ENCODE results near the gene PP2D1. TPM values are rescaled to one million over a fixed set of nuclear protein-coding genes. Genes with fewer than 3 reads are reported as not detected.

Gene PP2D1
- total RNA-seq, 1 experiment from 2014 or later = not detected

DNA sequence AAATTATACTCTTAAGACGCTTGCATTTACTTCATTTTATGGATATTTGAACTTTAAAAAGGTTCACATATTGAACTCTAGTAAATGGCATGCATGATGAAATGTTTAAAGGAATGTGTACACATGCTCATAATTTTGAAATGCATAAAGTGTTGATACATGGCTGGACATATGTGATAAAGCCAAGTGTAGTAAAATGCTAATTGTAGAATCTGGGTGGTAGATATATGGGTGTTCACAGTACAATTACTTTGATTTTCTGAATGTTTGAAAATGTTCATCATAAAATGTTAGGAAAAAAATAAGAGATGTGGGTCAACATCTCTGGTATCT is 73.8 kb downstream of the PP2D1 start:
- in situ Hi-C loops (cut with HindIII; ENCODE audit: low pct_unique_long_range_greater_than_20kb, low sequenced_read_pairs) = no loop called here
- Histone ChIP-seq H3K27ac (ENCODE audit: low read length) (no peak overlapping the region), H3K9me3 (ENCODE audit: control insufficient read depth, insufficient read depth, low read depth, low read length) (no peaks in the 10 kb centered on the region), H3K36me3 (ENCODE audit: control insufficient read depth, insufficient read depth, low read length) (no peaks in the 10 kb centered on the region), H3K4me1 (ENCODE audit: control insufficient read depth, insufficient read depth, low read length) (no peaks in the 10 kb centered on the region), H3K4me3 (ENCODE audit: low read depth in 2 of 2, low read length in 2 of 2) (no peak overlapping the region), H3K27me3 (ENCODE audit: control insufficient read depth, insufficient read depth, low read length) (no peaks in the 10 kb centered on the region)
- ATAC-seq (no peak), DNase-seq (ENCODE audit: low read depth, low spot score) (no peak)
- intact Hi-C loops (cut with micrococcal nuclease; ENCODE audit: unreplicated experiment) = no loop called here
- BruUV-seq (replicated peaks) = no TSS peak
- CTCF ChIA-PET = no interaction called here
- POLR2A ChIA-PET = no interaction called here
- TF ChIP-seq SIN3A (IDR thresholded peaks at IDR 0.05; ENCODE audit: borderline replicate concordance, insufficient read depth, low read depth, low read length) (no peak), CTCF (IDR thresholded peaks at IDR 0.05) (no peak), POLR2AphosphoS5 (IDR thresholded peaks at IDR 0.05; ENCODE audit: low read depth, low read length) (no peak), TCF7L2 (IDR thresholded peaks at IDR 0.05; ENCODE audit: low read depth, low read length) (no peak)
- TF ChIP-seq, protein P1, sequence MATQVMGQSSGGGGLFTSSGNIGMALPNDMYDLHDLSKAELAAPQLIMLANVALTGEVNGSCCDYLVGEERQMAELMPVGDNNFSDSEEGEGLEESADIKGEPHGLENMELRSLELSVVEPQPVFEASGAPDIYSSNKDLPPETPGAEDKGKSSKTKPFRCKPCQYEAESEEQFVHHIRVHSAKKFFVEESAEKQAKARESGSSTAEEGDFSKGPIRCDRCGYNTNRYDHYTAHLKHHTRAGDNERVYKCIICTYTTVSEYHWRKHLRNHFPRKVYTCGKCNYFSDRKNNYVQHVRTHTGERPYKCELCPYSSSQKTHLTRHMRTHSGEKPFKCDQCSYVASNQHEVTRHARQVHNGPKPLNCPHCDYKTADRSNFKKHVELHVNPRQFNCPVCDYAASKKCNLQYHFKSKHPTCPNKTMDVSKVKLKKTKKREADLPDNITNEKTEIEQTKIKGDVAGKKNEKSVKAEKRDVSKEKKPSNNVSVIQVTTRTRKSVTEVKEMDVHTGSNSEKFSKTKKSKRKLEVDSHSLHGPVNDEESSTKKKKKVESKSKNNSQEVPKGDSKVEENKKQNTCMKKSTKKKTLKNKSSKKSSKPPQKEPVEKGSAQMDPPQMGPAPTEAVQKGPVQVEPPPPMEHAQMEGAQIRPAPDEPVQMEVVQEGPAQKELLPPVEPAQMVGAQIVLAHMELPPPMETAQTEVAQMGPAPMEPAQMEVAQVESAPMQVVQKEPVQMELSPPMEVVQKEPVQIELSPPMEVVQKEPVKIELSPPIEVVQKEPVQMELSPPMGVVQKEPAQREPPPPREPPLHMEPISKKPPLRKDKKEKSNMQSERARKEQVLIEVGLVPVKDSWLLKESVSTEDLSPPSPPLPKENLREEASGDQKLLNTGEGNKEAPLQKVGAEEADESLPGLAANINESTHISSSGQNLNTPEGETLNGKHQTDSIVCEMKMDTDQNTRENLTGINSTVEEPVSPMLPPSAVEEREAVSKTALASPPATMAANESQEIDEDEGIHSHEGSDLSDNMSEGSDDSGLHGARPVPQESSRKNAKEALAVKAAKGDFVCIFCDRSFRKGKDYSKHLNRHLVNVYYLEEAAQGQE (IDR thresholded peaks at IDR 0.05; ENCODE audit: insufficient read depth in 1 of 2, low read depth in 2 of 2, low read length in 1 of 2) = no peak

DNA sequence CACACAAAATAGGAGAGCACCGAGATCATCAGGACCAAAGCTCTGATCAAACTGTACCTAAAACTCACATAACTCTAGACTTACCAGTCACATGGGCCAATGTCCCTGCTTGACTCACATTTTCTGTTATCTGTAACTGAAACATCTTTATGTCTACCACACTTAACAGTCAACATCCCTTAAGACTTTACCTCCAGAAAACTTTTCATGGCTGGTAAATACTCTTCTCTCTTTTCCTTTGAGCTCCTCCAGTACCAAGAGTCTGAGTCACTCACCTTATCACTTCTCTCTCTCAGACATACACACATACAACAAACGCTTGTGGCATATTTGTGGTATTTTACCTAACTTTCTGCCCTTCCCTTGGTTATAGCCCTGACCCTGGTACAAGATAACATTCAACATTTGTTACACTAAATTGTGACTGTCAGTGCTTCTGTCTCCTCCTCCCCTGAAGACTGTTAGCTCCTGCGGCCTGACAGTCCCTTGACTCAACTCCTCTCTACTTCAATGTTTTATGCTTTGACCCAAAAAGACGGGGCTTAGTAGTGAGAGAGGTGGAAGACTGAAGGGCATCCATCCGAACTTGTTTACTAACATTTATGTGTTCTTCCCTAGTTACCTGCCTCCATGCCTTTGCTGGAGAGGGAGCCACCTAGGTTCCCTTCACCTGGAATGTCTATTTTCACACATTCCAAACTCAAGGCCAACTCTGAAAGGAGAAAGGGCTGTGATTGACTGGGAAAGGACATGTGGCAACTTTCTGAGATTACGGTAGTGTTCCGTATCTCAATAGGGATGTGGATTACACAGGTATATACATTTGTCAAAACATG is 74.4 kb downstream of the PP2D1 start:
- POLR2A ChIA-PET = no interaction called here
- H3K4me3 ChIP-seq (ENCODE audit: low read depth in 2 of 2, low read length in 2 of 2) = no peak overlapping the region
- BruUV-seq (replicated peaks) = no TSS peak
- H3K27ac ChIP-seq (ENCODE audit: low read length) = no peak overlapping the region
- intact Hi-C loops (cut with micrococcal nuclease; ENCODE audit: unreplicated experiment) (no loop called here), in situ Hi-C loops (cut with HindIII; ENCODE audit: low pct_unique_long_range_greater_than_20kb, low sequenced_read_pairs) (no loop called here)
- CTCF ChIA-PET = no interaction called here
- no peaks in the 10 kb centered on the region for H3K9me3 ChIP-seq (ENCODE audit: control insufficient read depth, insufficient read depth, low read depth, low read length)
- H3K36me3 ChIP-seq (ENCODE audit: control insufficient read depth, insufficient read depth, low read length) = no peaks in the 10 kb centered on the region
- ATAC-seq (no peak), DNase-seq (ENCODE audit: low read depth, low spot score) (no peak)
- TF ChIP-seq CTCF (IDR thresholded peaks at IDR 0.05) = no peak
- no peak for TF ChIP-seq TCF7L2 (IDR thresholded peaks at IDR 0.05; ENCODE audit: low read depth, low read length)
- TF ChIP-seq, protein P1 (IDR thresholded peaks at IDR 0.05; ENCODE audit: insufficient read depth in 1 of 2, low read depth in 2 of 2, low read length in 1 of 2) = no peak
- TF ChIP-seq POLR2AphosphoS5 (IDR thresholded peaks at IDR 0.05; ENCODE audit: low read depth, low read length) = no peak
- no peaks in the 10 kb centered on the region for H3K4me1 ChIP-seq (ENCODE audit: control insufficient read depth, insufficient read depth, low read length)
- no peaks in the 10 kb centered on the region for H3K27me3 ChIP-seq (ENCODE audit: control insufficient read depth, insufficient read depth, low read length)
